Stimulated activated CD4-positive, alpha-beta T cell treated with anti-CD3 and anti-CD28 coated beads, Interleukin-4, amount 100 ng/mL, for 4 hours (primary cell): ENCODE results near the gene SLC8A2.
A peak's percentile ranks its signal among the peaks of the same experiment; 100 is the strongest.

Experiments used
- DNase-seq, 2 experiments: peaks; one replicate each; pipeline ENCODE4 v3.0.0-alpha.2; 2020

SLC8A2 gene

GRCh38 chr19:47447470-47448359 lies 24.0 kb downstream of the SLC8A2 start:
- DNase-seq: peak; percentile 42 to 49

GRCh38 chr19:47446534-47447469 lies 24.9 kb downstream of the SLC8A2 start:
- DNase-seq: no peak

- DNase-seq: peak; percentile 61 to 90
These were observed 25.7 kb downstream of the SLC8A2 start for GRCh38 chr19:47445937-47446402.

- no peak for DNase-seq
These were observed 26.2 kb downstream of the SLC8A2 start for GRCh38 chr19:47445527-47445926.

- DNase-seq: peak in 1 of 2 experiments; percentile 36
These were observed 27.3 kb downstream of the SLC8A2 start for GRCh38 chr19:47444388-47444821.

GRCh38 chr19:47443331-47443730 lies 28.4 kb downstream of the SLC8A2 start:
- no peak for DNase-seq

GRCh38 chr19:47438793-47439220 lies 32.9 kb downstream of the SLC8A2 start:
- no peak for DNase-seq

- DNase-seq: no peak
These were observed 34.2 kb downstream of the SLC8A2 start for GRCh38 chr19:47437500-47437899.

- peak; percentile 80 to 84 for DNase-seq
These were observed 34.8 kb downstream of the SLC8A2 start for GRCh38 chr19:47436712-47437401.

- no peak for DNase-seq
These were observed 35.7 kb downstream of the SLC8A2 start for GRCh38 chr19:47435883-47436417.

GRCh38 chr19:47435196-47435595 lies 36.5 kb downstream of the SLC8A2 start:
- DNase-seq: no peak

GRCh38 chr19:47434088-47434487 lies 37.6 kb downstream of the SLC8A2 start:
- no peak for DNase-seq

GRCh38 chr19:47433121-47433520 lies 38.6 kb downstream of the SLC8A2 start:
- no peak for DNase-seq

- no peak for DNase-seq
These were observed 39.2 kb downstream of the SLC8A2 start for GRCh38 chr19:47432499-47432898.

GRCh38 chr19:47432091-47432490 lies 39.6 kb downstream of the SLC8A2 start:
- DNase-seq: no peak

- DNase-seq: no peak
These were observed 41.5 kb downstream of the SLC8A2 start for GRCh38 chr19:47430041-47430802.

GRCh38 chr19:47429140-47429793 lies 42.4 kb downstream of the SLC8A2 start:
- no peak for DNase-seq

GRCh38 chr19:47428177-47428894 lies 43.4 kb downstream of the SLC8A2 start:
- DNase-seq: peak; percentile 69 to 93

- peak; percentile 63 to 66 for DNase-seq
These were observed 44.2 kb downstream of the SLC8A2 start for GRCh38 chr19:47427241-47428176.
